Measurements from ENCODE around the gene PDSS1.

- TF ChIP-seq REST (IDR thresholded peaks at IDR 0.05) (no peak), CTCF (IDR thresholded peaks at IDR 0.05; ENCODE audit: low read depth, low read length, missing input control) (no peak)
Observed at GRCh38 chr10:26690731-26691475, 6.6 kb upstream of the PDSS1 start.

Data from liver (tissue), 2 donors.